Stimulated activated CD8-positive, alpha-beta memory T cell treated with anti-CD3 and anti-CD28 coated beads, Interleukin-4, amount 100 ng/mL, for 1 hour (primary cell): ENCODE measurements around the gene HPSE2.
"Not testable (repeated sequence)": the region's sequence is repeated elsewhere in the genome, so short reads cannot be mapped to it uniquely, and the experiment has no call there.

Experiments used
- DNase-seq, 2 donors: peaks; one replicate each; pipeline ENCODE4 v3.0.0-alpha.2; 2020; ENCODE audit warnings: low read depth in 2 of 2, low spot score in 1 of 2

The HPSE2 gene

GRCh38 chr10:98517672-98518071, 718.0 kb downstream of the HPSE2 start:
- no peak for DNase-seq

- DNase-seq: no peak
These were observed 719.3 kb downstream of the HPSE2 start for GRCh38 chr10:98516352-98516751.

DNA sequence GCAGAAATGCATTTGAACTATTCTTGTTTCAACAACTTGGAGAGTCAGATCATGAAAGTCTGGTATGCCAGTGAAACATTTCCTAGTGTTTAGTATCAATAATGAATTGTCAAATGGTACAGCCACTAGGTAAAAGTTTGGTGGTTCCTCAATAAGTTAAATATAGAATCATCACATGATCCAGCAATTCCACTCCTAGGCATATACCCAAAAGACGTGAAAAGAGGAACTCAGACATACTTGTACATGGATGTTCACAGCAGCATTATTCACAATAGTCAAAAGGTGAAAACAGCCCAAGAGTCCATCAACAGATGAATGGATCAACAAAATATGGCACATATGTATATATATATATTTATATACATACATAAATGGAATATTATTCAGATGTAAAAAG, 721.9 kb downstream of the HPSE2 start:
- DNase-seq: no peak

DNA sequence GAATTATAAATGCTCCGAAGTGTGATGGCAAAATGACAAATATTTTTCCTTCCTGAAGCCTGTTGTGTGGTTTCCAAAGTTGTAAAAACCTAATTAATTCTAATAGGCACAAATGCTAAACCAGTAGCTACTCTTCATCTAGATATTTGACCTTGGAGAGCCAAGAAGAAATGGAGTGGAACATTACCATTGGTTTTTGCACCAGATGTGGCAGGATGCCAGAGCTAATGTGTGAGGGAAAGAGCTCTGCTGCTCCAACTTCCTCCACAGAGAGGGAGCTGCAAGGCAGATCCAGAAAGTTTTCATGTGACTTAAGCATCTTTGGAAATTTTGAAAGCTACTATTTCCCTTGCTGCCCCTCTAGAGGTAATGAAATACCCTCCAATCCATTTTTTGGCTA, 723.8 kb downstream of the HPSE2 start:
- no peak for DNase-seq

DNA sequence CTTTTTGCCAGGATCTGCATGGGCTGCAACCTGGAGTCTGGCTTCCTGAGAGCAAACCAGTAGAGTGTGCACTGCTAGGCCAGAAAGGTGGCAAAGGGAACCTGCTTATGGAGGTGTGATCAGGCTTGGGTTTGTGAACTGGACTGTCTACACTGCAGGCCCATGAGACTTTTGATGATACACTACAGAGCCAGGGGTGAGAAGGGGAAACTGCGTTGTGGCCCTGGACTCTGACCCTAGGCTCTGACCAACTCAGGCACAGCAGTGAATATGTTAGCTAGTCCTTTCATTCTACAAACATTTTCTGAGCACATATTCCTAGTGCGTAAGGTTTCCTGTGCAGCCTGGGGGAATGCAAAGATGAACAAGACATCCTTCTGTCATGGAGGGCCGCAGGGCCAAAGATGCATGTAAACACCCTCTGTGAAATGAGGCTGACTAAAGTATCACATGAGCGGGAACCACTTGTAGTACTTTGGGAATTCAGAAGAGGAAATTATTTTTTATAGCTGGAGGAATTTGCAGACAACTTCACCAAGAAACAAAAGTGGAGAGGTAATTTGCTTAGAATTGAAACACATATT, 725.1 kb downstream of the HPSE2 start:
- DNase-seq: no peak

DNA sequence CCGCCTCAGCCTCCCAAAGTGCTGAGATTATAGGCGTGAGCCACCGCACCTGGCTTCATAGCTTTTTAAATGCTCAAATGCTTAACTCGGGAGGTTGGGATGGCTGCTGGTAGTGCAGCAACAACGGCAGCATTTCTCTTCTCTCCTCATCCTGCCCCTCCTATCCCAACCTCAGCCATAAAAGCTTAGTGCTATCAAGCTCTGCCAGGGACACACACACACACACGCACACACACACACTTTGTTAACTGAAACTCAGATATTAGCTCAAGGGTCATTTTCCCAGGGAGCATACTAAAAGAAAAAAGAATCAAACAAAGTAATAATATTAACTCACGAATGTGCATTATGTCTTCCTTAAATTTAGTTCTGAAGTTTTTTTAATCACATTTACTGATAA, 725.9 kb downstream of the HPSE2 start:
- no peak for DNase-seq

GRCh38 chr10:98502535-98502934, 733.1 kb downstream of the HPSE2 start:
- not testable (repeated sequence) for DNase-seq

GRCh38 chr10:98492763-98493162, 742.9 kb downstream of the HPSE2 start:
- DNase-seq: no peak

DNA sequence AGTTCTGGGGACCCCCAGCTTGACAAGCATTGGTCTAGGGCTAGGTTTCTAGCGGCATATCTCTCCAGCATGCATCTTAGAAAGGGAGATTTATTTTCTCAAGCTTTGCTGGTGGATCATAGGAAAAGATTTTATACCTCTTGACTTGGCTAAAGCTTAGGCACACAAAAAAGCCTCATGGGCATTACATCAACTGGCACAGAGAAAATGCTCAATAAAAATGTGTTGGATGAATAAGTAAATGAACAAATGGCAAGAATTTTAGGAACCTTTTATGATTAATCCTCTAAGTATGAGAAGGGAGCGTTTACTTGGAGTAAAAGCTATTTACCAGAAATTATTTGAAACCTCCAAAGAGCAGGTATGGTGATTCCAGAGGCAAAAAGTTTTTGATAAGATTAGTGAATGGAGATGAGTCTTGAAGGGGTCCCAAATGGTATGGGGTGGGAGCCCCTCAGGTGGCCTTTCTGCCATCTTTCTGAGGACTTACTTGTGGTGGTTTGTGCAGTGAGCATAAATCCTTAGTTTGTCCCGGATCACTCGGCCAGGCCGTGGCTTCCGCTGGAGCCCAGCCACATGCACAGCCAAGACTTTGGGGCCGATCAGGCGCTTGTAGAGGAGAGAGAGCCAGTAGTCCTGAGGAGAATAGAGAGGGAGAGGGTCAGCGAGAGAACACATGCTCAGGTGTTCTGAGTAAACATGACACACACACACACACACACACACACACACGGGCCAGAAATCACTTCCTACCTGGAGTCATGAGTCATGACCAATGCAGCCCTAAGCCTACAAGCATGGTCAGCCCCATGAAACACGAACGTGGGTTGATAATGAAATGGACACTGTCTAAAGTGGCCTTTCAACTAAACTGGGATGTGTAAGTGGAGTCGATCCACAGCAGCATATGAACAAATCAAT, 745.8 kb downstream of the HPSE2 start:
- no peak for DNase-seq

GRCh38 chr10:98488669-98489430, 746.8 kb downstream of the HPSE2 start:
- no peak for DNase-seq

DNA sequence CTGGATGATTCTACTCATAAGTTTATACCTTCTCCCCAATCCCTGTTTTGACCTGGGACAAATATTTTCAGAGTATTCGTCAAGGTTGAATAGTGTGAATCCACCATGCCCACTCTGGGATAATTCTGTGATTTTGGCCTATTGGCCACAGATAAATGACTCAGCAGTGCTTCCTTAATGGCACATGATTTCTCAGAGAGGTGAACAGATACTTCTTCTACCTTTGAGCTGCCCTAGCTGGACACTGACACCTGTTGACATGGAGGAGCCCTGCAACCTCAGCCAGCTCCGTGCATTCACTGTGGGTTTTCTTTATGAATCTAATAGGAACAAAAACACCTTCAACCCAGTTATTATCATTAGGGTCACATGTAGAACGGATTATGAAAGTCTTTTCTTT, 748.0 kb downstream of the HPSE2 start:
- DNase-seq: no peak

GRCh38 chr10:98486421-98486820, 749.2 kb downstream of the HPSE2 start:
- no peak for DNase-seq

DNA sequence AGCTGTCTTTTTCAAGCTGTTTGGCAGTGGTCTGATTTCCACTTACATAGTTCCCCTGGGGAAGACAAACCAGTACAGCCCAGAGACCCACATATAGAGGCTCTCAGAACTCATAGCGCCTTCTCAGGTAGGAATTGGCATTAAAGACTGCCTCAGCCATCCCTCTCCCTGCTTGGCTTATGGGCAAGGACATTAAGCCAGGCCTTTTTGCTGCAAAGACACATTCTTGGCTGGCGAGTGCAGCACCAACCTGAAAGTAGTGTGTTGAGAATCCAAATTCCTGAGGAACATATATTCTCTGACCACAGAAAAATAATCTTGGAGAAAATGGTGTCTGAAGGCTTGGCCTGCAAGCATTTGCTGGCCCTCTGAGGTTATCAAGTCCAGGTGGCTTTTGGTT, 749.7 kb downstream of the HPSE2 start:
- no peak for DNase-seq

GRCh38 chr10:98483658-98484057, 752.0 kb downstream of the HPSE2 start:
- no peak for DNase-seq

DNA sequence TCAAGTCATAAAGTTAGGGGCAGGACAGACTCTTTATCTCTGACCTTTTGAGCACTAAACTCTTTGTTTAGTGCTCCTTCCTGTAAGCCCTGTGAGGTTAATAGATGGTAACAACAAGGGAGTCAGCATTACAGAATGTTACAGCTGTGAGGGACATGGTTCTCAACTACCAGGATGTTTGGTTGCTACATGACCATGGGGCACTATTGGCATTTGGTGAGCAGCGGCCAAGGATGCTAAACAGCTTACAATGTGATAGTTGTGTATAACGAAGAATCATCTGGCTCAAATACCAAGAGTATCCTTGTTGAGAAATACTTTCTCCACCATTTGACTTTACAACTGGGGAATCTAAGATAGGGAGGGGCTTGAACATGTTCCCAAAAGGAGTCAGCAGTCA, 753.6 kb downstream of the HPSE2 start:
- DNase-seq: no peak

GRCh38 chr10:98481404-98481945, 754.2 kb downstream of the HPSE2 start:
- no peak for DNase-seq

DNA sequence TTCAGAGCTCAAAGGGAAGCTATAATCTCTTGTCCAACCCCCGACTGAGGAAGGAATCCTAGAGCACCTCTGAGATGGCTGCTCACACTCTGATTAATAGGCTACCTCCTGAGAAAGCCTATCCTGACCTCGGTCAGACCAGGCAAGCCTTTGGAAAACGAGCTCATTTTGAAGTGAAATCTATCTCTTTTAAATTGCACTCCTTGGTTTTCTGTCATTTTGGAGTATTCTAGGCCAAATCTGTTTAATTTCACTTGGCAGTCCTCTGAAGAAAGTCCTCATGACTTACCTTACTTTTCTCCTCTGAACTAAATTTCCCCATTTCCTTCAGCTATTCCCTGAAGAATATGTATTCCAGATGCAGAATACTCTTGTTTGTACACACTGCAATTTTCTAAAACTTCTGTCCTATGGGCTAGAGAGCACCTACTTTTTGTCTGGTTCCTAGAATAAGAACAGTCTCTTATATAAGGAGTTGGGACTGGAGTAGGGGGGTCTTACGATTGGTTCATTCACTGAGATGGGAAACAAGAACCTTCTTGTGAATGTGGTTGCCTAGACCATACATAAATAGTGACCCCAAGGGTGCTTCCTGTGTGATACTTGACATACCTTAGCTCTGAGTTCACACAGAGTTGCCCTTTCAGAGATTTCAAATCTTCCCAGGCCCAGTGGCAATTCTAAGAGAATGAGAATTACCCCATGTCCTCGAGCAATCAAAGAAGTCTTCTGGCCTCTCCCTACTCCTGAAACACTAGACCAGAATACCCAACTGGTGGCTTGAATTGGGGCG, 757.0 kb downstream of the HPSE2 start:
- DNase-seq: no peak

DNA sequence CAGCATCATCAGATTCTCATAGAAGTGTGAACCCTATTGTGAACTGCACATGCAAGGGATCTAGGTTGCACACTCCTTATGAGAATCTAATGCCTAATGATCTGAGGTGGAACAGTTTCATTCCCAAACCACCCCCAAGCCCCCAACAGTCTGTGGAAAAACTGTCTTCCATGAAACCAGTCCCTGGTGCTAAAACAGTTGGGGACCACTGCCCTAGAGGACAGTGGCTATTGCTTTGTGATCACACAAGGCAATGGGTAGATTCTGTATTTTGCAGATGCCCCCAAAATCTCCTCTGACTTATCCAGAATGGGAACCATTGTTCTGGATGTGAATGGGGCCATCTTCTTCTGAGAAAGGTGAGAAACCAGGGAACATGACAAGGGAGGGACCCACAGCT, 757.8 kb downstream of the HPSE2 start:
- no peak for DNase-seq

DNA sequence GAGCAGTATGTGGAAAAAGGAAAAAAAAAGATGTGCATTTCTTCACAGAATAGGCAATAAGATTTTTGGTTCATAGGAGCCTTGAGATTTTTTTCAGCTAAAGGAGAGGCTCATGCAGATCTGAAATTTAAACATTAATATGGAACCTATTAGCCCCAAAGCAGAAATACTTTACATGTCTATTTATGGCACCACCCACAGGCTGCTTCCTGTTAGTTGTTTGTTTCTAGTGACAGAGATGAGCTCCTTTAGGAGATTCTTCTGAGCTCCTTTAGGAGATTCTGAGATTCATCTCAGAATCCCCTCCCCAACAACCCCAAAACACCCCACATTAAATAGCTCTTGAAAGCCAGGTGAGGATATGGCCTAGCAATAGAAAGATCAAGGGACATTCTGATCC, 761.0 kb downstream of the HPSE2 start:
- no peak for DNase-seq

DNA sequence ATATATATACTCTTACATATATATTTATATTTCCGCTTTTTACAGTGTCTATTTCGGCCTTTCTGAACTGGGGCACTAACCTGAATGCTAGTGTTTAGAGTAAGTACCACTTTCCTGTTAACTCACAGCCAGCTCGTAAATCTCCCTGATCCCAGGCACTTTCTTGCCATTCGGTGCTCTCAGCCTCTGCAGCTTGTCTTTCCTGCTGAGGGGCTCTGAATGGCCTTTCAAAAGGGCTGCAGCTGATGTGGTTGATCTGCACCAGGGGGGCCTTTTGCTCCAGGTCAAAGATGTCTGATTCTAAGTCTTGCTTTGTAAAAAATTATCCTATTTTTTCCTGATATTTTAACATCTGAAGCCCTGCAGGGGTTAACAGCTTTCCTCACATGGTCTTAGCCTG, 763.5 kb downstream of the HPSE2 start:
- no peak for DNase-seq

DNA sequence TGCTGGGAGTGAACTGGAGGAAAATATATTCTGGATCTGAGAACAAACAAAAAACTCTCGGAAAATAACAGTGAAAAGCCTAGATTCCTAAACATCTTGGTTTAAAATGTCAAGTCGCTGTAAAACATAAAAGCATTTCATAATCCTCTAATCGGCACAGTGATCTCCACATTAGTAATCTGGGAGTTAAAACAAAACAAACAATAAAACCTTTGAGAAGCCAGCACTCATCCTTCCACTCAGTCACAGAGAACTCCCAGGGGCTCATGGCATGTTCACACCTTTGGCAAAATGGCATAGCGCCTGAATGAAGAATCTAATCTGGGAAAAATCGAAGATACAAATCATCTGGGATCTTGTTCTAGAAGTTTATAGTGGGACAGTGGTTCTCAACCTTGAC, 764.8 kb downstream of the HPSE2 start:
- DNase-seq: no peak
